SKM-1 (cell line): Measurements from ENCODE around the gene PLXNA4.

Experiments
- DNase-seq: peaks from one replicate; lab custom pipeline; 2025; ENCODE audit not compliant: unreplicated experiment; lab: John Stamatoyannopoulos, UW

PLXNA4 gene

DNA sequence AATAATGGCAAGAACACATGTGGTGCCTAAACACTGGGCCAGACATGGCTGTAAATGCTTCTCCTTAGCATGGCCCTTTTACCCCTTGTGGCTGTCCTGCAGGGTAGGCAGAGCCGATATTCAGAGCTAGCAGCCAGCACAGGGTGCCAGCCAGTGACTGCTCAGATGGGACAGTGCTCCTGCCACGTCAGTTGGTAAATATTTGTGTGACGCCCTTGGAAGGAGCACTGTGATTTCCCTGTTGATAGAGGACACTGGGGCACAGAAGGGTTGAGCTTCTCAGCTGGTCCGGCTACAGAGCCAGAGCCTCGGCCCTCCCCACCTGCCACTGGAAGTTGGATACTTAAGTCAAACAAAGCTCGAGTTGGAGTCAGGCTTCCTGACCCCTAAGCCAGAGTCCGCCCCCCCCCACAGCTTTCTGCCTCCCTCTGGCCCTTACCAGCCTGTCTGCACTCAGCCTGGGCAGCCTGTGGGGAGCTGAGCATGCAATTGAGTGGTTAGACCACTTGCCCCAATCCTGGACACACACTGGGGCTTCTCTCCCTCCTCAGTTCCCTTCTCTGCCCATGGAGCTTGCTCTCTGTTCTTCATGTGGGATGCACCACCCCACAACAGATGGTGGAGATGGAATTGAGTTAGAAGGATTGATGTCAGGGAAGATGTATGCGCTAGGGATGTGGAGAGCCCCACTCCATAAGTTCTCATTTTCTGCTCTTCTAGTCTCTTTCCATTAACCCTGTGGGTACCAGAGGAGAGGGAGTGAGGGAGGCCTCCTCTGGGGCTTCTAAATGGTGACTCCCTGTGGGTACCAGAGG is 350.8 kb downstream of the PLXNA4 start:
- DNase-seq = no peak

DNA sequence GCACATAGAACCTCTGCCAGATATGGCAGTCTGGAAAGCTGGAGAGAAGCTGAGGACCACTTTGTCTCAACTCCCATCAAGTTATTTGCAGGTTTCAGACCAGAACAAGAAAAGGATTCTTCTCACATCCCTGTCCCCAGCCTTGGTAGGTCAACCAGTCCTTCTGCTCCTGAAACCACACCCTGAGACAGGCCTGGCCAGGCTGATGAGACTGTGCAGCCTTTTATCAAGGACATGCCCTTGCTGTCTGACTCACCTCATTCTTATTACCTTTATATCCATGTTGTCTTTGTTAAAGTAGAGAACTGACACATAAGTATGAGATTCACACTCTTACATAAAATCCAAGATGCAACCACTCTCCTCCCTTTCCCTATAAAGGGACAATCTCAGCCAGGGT is 354.9 kb downstream of the PLXNA4 start:
- no peak for DNase-seq

DNA sequence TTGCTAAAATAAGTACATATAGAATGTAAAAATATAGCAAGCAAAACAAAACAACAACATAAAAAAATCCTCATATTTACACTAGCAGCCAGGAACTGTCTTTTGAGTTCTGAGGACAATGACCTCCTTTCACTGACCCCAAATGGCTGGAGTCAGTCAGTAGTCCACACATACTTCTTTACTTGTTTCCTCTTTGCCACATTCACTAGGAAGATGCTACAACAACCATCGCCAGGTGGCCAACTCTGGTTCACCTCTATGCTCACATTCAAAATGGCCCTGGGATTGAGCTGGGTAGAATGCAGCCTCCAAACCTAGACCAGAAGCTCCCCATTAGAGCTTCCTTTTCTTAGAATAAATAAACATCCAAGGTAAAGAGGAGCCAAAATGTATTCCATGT is 356.2 kb downstream of the PLXNA4 start:
- no peak for DNase-seq

DNA sequence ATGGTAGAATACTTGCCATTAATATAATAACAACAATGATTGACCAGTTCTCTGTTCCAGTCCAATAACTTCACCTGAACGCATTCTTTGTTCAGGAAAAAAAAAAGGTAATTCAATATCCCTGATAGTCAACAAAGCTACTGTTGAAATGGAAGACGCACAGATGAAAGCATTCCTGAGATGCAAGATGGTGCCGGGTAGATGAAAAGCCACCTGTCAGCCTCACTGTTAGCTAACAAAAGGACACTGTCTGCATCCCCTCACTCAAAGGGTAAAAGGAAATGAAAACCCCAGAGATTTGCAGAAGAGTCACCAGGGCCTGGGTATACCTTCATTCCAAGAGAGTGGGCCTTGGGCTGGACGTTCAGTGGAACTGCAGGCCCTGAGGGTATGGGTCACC is 357.4 kb downstream of the PLXNA4 start:
- DNase-seq = no peak

DNA sequence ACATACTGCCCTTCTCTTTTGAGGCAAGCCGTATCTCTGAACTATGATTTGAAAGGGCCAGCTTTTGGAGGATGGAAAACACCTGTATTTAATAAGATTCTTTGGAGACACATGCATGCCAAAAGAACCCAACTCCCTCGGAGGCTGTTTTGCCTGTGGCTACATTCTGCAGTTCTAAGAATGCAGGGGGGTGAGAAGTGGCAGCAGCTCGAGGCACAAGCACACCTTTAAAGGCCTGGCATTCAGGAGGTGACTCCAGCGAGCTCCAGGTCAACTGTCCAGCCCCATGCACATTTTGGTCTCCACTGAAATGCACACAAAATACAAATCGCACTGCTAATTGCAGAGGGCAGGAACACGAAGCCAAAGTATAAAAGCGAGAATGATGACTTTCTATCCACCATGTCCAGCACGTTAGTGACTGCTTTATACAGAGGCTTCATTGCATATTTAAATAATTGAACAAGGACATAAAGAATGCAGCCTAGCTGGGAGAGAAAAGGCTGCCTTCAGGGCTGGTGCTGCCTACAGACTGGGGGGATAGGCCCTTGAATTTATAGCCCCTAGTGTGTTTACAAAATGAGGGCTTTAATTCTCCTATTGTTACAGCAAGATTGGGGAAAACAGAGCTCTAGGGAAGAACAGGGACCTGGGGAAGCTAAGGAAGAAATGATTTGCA is 359.3 kb downstream of the PLXNA4 start:
- no peak for DNase-seq

DNA sequence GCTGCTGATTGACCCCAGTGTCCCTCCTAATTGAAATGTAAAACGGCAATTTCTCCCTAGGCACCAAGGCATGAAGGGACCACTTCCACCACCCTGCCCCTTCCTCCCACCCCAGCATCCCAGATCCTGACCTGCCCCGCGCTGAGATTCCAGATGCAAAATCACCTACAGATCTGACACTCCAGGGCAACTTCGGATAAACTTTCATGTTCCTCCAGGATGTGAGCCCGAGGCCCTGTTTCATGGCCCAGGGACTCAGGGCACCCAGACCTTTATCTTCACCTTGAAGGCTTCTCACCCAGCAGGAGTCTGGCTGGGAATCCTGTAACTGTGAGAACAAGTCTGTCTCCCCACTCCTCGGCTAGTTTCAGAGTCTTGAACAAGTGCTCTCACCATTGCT is 361.8 kb downstream of the PLXNA4 start:
- no peak for DNase-seq

DNA sequence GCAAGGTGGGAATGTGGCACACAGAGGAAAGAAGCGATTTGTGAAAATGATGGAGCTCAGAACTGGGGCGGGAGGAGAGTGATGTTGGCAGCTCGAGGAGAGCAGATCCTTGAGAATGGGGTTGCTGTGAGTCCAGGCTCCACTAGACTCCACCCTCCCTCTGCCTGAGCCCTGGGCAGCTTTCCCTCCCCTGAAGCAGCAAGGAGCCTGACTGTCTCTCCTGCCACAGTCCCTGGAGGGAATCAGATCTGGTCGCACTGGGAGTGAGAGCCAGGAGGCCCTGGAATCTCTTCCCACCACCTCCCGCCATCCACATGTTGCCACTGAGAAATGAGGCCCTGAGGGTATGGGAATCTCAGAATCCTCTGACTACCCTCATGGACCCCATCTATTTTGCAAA is 362.7 kb downstream of the PLXNA4 start:
- no peak for DNase-seq

DNA sequence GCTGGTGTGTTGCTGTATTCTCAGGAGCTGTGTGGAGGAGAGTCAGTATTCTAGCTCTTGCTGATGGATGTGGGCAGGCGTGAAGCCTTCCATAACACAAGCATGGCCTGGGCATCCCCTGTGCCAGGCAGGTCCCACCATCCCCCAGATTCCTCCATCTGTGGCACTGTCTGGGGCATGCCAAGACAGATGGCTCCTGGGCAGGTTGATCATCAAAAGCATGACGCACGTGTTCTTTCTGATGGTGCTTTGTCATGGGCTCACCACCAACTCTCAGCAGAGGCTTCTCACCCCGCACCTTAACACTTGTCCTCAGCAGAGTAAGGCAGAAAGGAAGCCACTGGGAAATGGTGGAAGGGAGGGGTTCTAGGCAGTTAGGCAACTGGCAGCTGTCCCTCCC is 364.3 kb downstream of the PLXNA4 start:
- no peak for DNase-seq

DNA sequence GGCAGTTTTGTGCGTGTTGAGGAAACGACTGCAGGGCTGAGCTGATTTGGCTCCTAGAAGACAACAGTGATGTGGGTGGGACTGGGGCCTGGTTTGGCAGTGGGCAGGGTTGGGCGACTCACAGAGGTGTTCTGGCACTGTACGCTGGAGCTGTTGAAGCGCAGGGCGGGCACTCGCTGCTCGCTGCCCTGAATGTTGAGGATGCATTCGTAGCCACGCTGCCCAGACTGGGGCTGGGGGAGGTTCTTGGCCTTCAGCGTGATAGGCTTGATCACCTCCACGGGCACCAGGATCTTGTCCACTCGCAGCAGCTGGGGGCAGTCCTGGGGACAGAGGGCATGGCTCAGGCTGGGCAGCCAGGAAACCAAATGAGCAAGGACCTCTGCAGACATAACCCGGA is 365.4 kb downstream of the PLXNA4 start:
- no peak for DNase-seq

DNA sequence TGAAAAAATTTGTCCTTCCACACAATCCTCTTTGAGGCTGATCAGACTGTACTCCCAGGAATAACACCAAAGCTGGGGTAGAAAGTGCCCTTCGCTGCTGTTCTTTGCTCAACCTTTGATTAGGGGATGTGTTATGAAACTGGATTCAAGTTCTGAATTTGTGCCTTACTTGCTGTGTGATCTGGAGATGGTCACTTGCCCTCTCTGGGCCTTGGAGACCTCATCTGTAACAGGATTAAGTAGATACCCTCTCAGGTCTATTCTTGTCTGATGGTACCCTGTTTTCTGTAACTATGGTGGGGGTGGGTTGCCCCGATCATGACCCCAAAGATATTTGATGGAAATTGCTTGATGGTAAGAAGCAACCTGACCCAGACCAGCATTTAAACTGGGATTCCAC is 368.5 kb downstream of the PLXNA4 start:
- DNase-seq = no peak

DNA sequence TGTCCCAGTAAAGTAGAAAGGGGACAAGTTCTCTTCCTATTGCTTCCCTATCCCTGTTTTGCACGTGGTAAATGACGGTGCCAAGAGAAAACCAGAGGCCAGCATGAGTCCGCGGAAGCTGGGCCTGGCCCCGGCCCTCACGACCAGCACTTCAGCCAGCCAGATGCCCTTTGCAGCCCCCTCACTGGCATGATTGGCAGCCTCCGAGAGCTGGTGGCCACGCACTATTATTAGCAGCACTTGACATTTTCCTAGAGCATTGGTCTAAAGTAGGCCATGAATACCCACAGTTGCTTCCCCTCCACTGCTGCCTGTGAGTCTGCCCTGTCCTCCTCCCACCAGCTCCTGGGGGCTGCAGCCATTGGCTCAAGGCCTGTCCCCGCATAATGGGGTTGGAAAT is 369.1 kb downstream of the PLXNA4 start:
- DNase-seq = no peak

DNA sequence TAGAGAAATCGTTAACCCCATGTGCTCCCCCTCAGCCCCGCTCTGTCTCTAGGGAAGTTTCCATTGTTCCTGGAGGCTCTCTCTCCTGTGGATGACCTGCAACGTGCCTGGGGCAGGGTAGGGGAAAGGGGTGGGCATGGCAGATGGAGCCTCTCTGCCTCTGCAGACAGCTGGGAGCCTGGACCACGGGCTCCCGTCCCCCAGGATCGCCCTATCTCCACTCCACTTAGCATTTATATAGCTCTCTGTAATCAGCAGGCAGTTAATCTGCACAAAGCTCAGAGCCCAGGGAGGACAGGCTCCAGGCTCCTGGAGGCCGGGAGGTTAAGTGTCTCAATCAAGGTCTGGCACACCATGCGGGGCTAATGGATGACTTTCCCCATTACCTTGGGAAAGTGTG is 369.7 kb downstream of the PLXNA4 start:
- DNase-seq = no peak

DNA sequence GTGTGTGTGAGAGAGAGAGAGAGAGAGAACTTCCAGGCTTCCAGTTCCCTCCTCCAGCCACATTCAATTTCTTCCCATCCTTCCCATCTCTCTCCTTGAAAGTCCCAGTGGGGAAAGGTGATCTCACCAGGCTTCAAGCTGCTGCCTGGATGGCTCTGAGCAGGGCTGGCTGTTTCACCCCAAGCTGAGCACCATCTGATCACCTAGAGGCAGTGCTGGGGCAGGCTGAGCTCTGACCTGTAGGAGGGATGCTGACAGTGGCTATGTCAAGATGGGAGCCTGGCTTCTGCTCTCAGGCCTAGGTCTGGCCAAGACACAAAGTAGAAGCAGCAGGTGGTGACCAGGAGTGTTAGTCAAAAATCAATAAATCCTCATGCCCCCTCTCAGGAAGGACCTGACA is 370.8 kb downstream of the PLXNA4 start:
- DNase-seq = no peak

DNA sequence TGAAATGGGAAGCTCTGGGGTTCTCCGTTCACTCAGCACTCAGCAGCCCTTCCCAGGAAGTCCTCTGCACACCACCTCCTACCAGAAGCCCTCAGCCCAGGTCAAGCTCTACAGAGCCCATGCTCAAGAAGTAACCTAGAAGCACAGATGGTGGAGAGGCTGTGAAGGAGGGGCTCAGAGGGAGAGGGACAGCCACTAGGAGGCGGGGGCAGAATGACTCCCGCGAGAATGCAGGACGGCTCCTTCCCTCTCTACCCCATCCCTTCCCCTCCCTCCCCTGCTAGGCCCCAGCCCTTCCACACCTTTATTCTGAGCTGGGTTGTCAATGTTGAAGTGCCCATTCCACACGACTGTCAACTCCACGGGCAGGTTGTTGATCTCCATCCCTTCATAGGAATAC is 373.2 kb downstream of the PLXNA4 start:
- no peak for DNase-seq

DNA sequence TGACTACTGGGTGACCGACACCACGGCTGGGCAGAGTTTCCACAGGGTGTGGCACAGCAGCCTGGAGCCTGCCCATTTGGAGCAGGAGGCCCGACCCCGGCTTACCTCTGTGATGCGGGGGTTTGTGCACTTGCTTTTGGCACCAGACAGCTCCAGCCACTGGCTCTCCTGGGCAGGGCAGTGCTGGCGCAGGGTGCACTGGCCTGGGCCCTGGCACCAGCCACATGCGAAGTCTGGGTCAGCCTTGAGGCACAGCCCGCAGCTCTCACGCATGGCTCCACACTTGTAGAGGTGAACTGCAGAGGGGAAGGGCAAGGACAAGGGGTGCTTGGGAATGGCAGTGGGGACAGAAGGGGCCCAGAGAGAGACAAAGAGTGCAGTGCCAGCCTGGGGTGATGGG is 373.7 kb downstream of the PLXNA4 start:
- DNase-seq = no peak

DNA sequence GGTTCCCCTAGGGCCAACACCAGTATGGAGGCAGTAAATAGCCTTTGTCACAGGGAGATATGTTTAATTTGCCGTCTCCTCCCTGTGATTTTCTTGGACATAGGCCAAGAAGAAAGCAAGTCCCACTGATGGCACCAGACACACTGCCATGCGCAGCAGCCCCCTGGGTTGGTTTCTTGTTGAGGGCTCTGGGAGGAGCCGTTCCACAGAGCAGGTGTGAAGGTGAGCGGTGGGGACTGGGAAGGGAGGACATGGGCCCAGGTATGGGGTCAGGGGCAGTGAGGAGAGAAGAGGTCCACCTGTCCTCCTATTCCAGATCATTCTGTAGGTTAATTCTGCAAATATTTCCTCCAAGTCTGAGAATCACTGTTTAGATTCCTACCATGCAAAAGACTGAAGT is 376.1 kb downstream of the PLXNA4 start:
- no peak for DNase-seq

DNA sequence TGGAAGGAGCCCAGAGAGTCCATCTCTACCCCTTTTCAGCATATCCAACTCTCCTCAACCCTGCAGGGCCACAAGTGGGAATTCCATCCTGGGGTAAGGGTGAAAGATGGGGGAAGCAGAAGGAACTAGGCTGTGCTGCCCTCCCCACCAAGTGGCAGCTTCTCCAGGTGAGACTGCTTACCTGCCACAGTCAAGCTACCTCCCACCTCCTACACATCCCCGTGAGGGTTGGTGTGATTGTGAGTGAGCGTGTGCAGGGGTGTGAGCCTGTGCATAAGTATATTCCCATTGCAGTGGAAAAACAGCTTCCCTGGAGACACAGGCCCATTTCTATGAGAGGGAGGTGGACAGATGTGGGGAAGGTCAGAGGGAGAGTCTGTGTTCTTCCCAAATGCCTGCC is 376.6 kb downstream of the PLXNA4 start:
- DNase-seq = no peak

DNA sequence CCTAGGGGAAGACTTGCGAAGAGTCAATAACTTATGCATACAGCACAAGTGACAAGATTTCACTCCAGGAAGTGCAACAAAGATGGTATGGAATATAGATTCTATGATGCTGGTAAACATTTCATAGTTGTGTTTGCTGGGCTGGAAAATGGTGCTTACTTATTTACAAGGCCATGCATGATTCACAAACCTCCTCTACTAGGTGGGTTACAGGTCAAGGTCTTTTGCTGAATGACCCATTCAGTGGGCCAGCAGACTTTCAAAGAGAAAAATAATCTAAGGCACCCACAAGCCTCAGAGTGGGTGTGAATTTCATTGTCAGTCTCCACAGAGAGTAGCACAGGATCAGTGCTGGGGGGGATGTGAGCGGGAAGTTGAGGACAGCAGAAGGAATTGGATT is 378.5 kb downstream of the PLXNA4 start:
- DNase-seq = no peak

DNA sequence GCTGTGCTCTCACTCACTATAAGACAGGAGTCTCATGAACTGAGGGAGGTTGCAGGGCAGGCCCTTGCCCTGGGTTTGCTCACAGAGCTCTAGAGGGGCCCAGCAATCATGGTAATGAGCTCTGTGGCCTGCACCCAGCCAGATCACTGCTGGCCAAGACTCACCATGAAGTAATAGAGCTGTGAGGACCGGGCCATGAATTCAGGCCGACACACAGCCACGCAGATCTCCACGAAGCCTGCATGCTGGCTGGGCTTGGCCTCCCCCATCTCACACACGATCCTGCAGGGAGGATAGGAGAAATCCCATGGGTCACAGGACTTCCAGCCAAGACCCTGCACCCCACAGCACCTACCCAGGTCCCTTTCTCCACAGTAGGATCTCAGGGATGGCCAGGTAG is 382.4 kb downstream of the PLXNA4 start:
- no peak for DNase-seq

DNA sequence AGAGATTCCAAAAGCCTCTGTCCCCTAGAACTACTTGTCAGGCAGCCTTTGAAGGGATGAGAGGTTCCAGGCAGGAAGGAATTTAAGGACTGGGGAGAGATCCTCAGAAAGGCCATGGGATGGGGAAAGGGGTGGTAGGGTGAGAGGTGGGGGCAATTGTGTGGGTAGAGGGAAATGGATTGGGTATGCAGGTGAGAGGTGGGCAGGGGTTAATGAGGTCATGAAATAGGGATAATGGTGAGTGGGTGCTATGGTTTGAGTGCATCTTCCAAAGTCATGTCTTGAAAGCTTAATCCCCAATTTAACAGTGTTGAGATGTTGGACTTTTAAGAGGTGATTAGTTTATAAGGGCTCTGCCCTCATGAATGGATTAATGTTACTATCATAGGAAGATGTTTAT is 383.5 kb downstream of the PLXNA4 start:
- no peak for DNase-seq

DNA sequence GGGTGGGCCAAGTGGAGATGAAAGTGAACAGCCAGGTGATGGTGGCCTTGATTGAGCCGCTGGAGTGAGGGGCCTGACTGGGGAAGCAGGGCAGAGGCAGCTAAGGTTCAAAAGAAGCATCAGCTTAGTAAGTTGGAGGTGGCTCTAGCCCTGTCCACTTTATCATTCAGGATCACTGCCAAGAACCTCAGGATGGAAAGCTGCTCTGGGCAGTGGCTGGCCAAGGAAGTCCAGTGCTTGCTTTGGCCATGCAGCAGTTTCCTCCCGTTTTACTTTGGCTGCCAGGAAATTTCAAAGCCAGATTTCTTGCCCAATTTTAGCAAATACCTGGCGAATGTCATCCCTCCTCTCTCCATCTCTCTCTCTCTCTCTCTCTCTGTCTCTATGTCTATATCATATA is 384.9 kb downstream of the PLXNA4 start:
- DNase-seq = no peak

DNA sequence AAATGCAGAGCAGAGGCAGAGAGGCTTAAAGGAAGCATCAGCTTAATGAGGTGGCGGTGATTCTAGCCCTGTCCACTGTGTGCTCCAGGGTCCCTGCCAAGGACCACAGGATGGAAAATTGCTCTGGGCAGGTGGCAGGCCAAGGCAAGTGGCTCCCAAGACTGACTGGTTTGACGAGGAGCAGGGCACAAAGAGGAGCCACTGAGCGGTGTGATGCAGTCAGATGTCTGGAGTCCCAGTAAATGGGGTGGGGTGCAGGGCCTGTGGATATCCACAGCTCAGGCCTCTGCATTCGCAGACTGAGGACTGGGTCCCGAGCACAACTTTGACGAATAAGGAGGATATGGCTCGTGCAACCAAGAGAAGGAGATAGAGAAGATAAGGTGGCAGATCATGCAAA is 385.6 kb downstream of the PLXNA4 start:
- DNase-seq = no peak

DNA sequence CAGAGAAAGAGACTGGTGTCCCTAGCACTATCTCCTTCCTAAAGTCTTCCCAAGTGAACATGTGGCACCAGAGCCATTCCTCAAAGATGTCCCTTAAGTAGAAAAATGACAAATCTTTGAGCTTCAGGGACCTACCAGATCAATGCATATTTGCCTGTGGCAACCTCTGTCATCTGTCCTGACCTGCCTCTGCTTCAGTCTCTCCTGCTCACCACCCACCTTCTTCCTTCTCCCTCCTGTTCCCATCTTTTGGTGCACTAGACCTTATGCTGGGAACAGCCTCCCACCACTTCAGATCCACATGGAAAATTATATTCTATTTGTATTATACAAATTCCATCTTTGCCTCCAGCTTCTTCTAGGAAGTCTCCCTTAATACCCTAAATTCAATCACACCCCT is 386.4 kb downstream of the PLXNA4 start:
- DNase-seq = no peak
